BLaER1 (cell line): ENCODE data around the gene ANKRD60.

Source experiments
- H3K27ac ChIP-seq: shearing (Covaris generic); formaldehyde crosslinking; 2 replicates; pipeline ENCODE4 v1.8.1; 2022
- H3K27me3 ChIP-seq: shearing (Covaris generic); formaldehyde crosslinking; 2 replicates; pipeline ENCODE4 v1.8.1; 2022
- H3K36me3 ChIP-seq: shearing (Covaris generic); formaldehyde crosslinking; 2 replicates; pipeline ENCODE4 v1.8.1; 2022
- H3K4me1 ChIP-seq: shearing (Covaris generic); formaldehyde crosslinking; 2 replicates; pipeline ENCODE4 v1.8.1; 2022
- H3K4me2 ChIP-seq: shearing (Covaris generic); formaldehyde crosslinking; 2 replicates; pipeline ENCODE4 v1.8.1; 2022
- H3K4me3 ChIP-seq: shearing (Covaris generic); formaldehyde crosslinking; 2 replicates; pipeline ENCODE4 v1.8.1; 2022
- H3K9ac ChIP-seq: shearing (Covaris generic); formaldehyde crosslinking; 2 replicates; pipeline ENCODE4 v1.8.1; 2022
- H3K9me3 ChIP-seq: shearing (Covaris generic); formaldehyde crosslinking; 2 replicates; pipeline ENCODE4 v1.8.1; 2022
- H4K20me1 ChIP-seq: shearing (Covaris generic); formaldehyde crosslinking; 2 replicates; pipeline ENCODE4 v1.8.1; 2022
- Cebpa-rat ChIP-seq: shearing (Covaris generic); IDR thresholded peaks from 2 replicates; pipeline ENCODE4 v1.8.1; 2022

The ANKRD60 gene

GRCh38 chr20:58228484-58229197, at the start of gene ANKRD60:
TSS of gene ANKRD60 (minus strand) at chr20:58228653. CDS start at chr20:58228653, 0 bp downstream.
- peak within 1 kb of the TSS; percentile 67 for H3K4me2 ChIP-seq
- peak within 1 kb of the TSS; percentile 55 for H3K4me3 ChIP-seq
- peaks cover 4% of the 10 kb centered on the region for H3K4me1 ChIP-seq
- TF ChIP-seq Cebpa-rat, result no peak
- H3K27ac ChIP-seq, result no peak within 1 kb of the TSS
- H3K9me3 ChIP-seq, result peaks cover 3% of the 10 kb centered on the region; the same call in 1 of the 2 replicates
- peaks cover 10% of the 10 kb centered on the region; the same call in 1 of the 2 replicates for H4K20me1 ChIP-seq
- no peak within 1 kb of the TSS for H3K9ac ChIP-seq
- H3K27me3 ChIP-seq, result peaks cover 56% of the 10 kb centered on the region
- no peaks in the 10 kb centered on the region for H3K36me3 ChIP-seq

- H3K4me2 ChIP-seq, result no peak overlapping the region
- no peak overlapping the region for H3K27ac ChIP-seq
- H3K9ac ChIP-seq, result no peak overlapping the region
- H4K20me1 ChIP-seq, result no peaks in the 10 kb centered on the region
- no peak overlapping the region for H3K4me3 ChIP-seq
- peaks cover 6% of the 10 kb centered on the region; the same call in 1 of the 2 replicates for H3K4me1 ChIP-seq
- TF ChIP-seq Cebpa-rat, result no peak
- 0 out of 2 replicates have a peak, but pooled peaks cover 6% of the 10 kb centered on the region for H3K36me3 ChIP-seq
- no peaks in the 10 kb centered on the region for H3K27me3 ChIP-seq
- 0 out of 2 replicates have a peak, but pooled peaks cover 6% of the 10 kb centered on the region for H3K9me3 ChIP-seq
Observed at GRCh38 chr20:58277578-58278472, 49.4 kb upstream of the ANKRD60 start.

- no peak overlapping the region for H3K27ac ChIP-seq
- no peak overlapping the region for H3K9ac ChIP-seq
- H3K4me2 ChIP-seq, result no peak overlapping the region
- H3K27me3 ChIP-seq, result no peaks in the 10 kb centered on the region
- H4K20me1 ChIP-seq, result no peaks in the 10 kb centered on the region
- 0 out of 2 replicates have a peak, but pooled peaks cover 6% of the 10 kb centered on the region for H3K9me3 ChIP-seq
- 0 out of 2 replicates have a peak, but pooled peaks cover 9% of the 10 kb centered on the region for H3K36me3 ChIP-seq
- H3K4me3 ChIP-seq, result no peak overlapping the region
- peaks cover 6% of the 10 kb centered on the region; the same call in 1 of the 2 replicates for H3K4me1 ChIP-seq
- TF ChIP-seq Cebpa-rat, result no peak
Observed at GRCh38 chr20:58277107-58277506, 48.7 kb upstream of the ANKRD60 start.

GRCh38 chr20:58274384-58274783, 45.9 kb upstream of the ANKRD60 start:
- no peaks in the 10 kb centered on the region for H4K20me1 ChIP-seq
- H3K27ac ChIP-seq, result no peak overlapping the region
- no peak overlapping the region for H3K4me3 ChIP-seq
- no peaks in the 10 kb centered on the region for H3K27me3 ChIP-seq
- 0 out of 2 replicates have a peak, but pooled peaks cover 6% of the 10 kb centered on the region for H3K9me3 ChIP-seq
- 0 out of 2 replicates have a peak, but pooled peaks cover 13% of the 10 kb centered on the region for H3K36me3 ChIP-seq
- H3K9ac ChIP-seq, result no peak overlapping the region
- H3K4me1 ChIP-seq, result peaks cover 6% of the 10 kb centered on the region; the same call in 1 of the 2 replicates
- no peak overlapping the region for H3K4me2 ChIP-seq
- TF ChIP-seq Cebpa-rat, result no peak

- Histone ChIP-seq H3K36me3 (peaks cover 26% of the 10 kb centered on the region; the same call in 1 of the 2 replicates), H3K4me2 (no peak overlapping the region), H3K9ac (no peak overlapping the region)
Observed at GRCh38 chr20:58271606-58272351, 43.3 kb upstream of the ANKRD60 start.

GRCh38 chr20:58268936-58269619, 40.6 kb upstream of the ANKRD60 start:
- H3K27ac ChIP-seq, result 0 out of 2 replicates have a peak overlapping the region, but pooled peaks have one; percentile 12
- TF ChIP-seq Cebpa-rat, result no peak
- H3K4me3 ChIP-seq, result no peak overlapping the region
- peaks cover 39% of the 10 kb centered on the region; the same call in 1 of the 2 replicates for H3K36me3 ChIP-seq
- 0 out of 2 replicates have a peak, but pooled peaks cover 6% of the 10 kb centered on the region for H3K9me3 ChIP-seq
- no peaks in the 10 kb centered on the region for H3K27me3 ChIP-seq
- peaks cover 8% of the 10 kb centered on the region for H3K4me1 ChIP-seq
- no peak overlapping the region for H3K9ac ChIP-seq
- peak overlapping the region; percentile 31 for H3K4me2 ChIP-seq
- no peaks in the 10 kb centered on the region for H4K20me1 ChIP-seq

More at GRCh38 chr20:58271606-58272351, 43.3 kb upstream of the ANKRD60 start:
- Histone ChIP-seq H3K4me1 (peaks cover 8% of the 10 kb centered on the region), H3K4me3 (no peak overlapping the region), H4K20me1 (no peaks in the 10 kb centered on the region), H3K27me3 (no peaks in the 10 kb centered on the region), H3K27ac (no peak overlapping the region), H3K9me3 (0 out of 2 replicates have a peak, but pooled peaks cover 6% of the 10 kb centered on the region)
- TF ChIP-seq Cebpa-rat, result no peak

- Histone ChIP-seq H3K27ac (no peak overlapping the region), H3K4me2 (no peak overlapping the region), H4K20me1 (no peaks in the 10 kb centered on the region), H3K36me3 (peaks cover 41% of the 10 kb centered on the region; the same call in 1 of the 2 replicates), H3K27me3 (no peaks in the 10 kb centered on the region), H3K4me3 (no peak overlapping the region), H3K9ac (no peak overlapping the region), H3K9me3 (0 out of 2 replicates have a peak, but pooled peaks cover 2% of the 10 kb centered on the region), H3K4me1 (peaks cover 8% of the 10 kb centered on the region)
- TF ChIP-seq Cebpa-rat, result no peak
Observed at GRCh38 chr20:58268421-58268821, 40.0 kb upstream of the ANKRD60 start.

GRCh38 chr20:58267389-58268215, 39.1 kb upstream of the ANKRD60 start:
- peaks cover 41% of the 10 kb centered on the region; the same call in 1 of the 2 replicates for H3K36me3 ChIP-seq
- TF ChIP-seq Cebpa-rat, result no peak
- H4K20me1 ChIP-seq, result no peaks in the 10 kb centered on the region
- H3K4me2 ChIP-seq, result no peak overlapping the region
- H3K27me3 ChIP-seq, result no peaks in the 10 kb centered on the region
- no peak overlapping the region for H3K4me3 ChIP-seq
- H3K9ac ChIP-seq, result no peak overlapping the region
- no peak overlapping the region for H3K27ac ChIP-seq
- H3K4me1 ChIP-seq, result peaks cover 8% of the 10 kb centered on the region
- no peaks in the 10 kb centered on the region for H3K9me3 ChIP-seq
